ENCODE data around the gene ABCC8. TPM values are rescaled to one million over a fixed set of nuclear protein-coding genes. Genes with fewer than 3 reads are reported as not detected.

Gene ABCC8
- total RNA-seq, 1 experiment from 2014 or later = 7.3 TPM

GRCh38 chr11:17514476-17514875, 37.8 kb upstream of the ABCC8 start:
- CTCF ChIA-PET = interaction anchor here (1.7 to 13.3 kb wide), 3 partner anchors 13 to 130 kb away, joined by 7 to 120 read pairs (median 13); no protein-coding TSS in a partner anchor
- no peaks in the 10 kb centered on the region; the same call in 1 of the 2 replicates for H3K27me3 Mint-ChIP-seq (ENCODE audit: low read depth)
- H3K27ac Mint-ChIP-seq = no peak overlapping the region
- H3K36me3 Mint-ChIP-seq = no peaks in the 10 kb centered on the region
- H3K4me3 Mint-ChIP-seq = no peak overlapping the region
- H3K4me1 Mint-ChIP-seq = peaks cover 27% of the 10 kb centered on the region
- no peak for TF ChIP-seq USF2 (CRISPR knock-in tag; IDR thresholded peaks at IDR 0.05)
- TF ChIP-seq ATF3 (CRISPR knock-in tag; conservative IDR thresholded peaks at IDR 0.05) = no peak
- no peak for TF ChIP-seq KAT7 (CRISPR knock-in tag; IDR thresholded peaks at IDR 0.05; ENCODE audit: borderline replicate concordance)
- TF ChIP-seq HMGA2 (CRISPR knock-in tag; IDR thresholded peaks at IDR 0.05) = no peak
- TF ChIP-seq ZNF425 (CRISPR knock-in tag; conservative IDR thresholded peaks at IDR 0.05) = no peak
- TF ChIP-seq CDX4 (CRISPR knock-in tag; IDR thresholded peaks at IDR 0.05; ENCODE audit: borderline replicate concordance) = no peak
- no peak for TF ChIP-seq NR2C2 (CRISPR knock-in tag; IDR thresholded peaks at IDR 0.05)
- no peak for TF ChIP-seq PRRX2 (CRISPR knock-in tag; IDR thresholded peaks at IDR 0.05)
- no peak for TF ChIP-seq ZNF121 (CRISPR knock-in tag; IDR thresholded peaks at IDR 0.05)
- TF ChIP-seq CREB1 (CRISPR knock-in tag; IDR thresholded peaks at IDR 0.05) = no peak
- ATAC-seq = no peak
- H3K9me3 Mint-ChIP-seq = no peaks in the 10 kb centered on the region
- POLR2A ChIA-PET = interaction anchor here (0.6 kb wide), 1 partner anchor 123 kb away, joined by 3 read pairs; no protein-coding TSS in a partner anchor
- DNase-seq (ENCODE audit: low spot score) = no peak

GRCh38 chr11:17513853-17514252, 37.2 kb upstream of the ABCC8 start:
- POLR2A ChIA-PET = interaction anchor here (0.6 kb wide), 1 partner anchor 10 kb away, joined by 3 read pairs; no protein-coding TSS in a partner anchor
- Mint-ChIP-seq H3K27me3 (ENCODE audit: low read depth) (no peaks in the 10 kb centered on the region; the same call in 1 of the 2 replicates), H3K9me3 (no peaks in the 10 kb centered on the region), H3K36me3 (no peaks in the 10 kb centered on the region), H3K4me1 (peaks cover 21% of the 10 kb centered on the region), H3K27ac (no peak overlapping the region), H3K4me3 (no peak overlapping the region)
- no peak for TF ChIP-seq HMGA2 (CRISPR knock-in tag; IDR thresholded peaks at IDR 0.05)
- no peak for ATAC-seq
- CTCF ChIA-PET = interaction anchor here (0.9 to 13.3 kb wide), 6 partner anchors 14 to 130 kb away, joined by 3 to 120 read pairs (median 6); no protein-coding TSS in a partner anchor
- DNase-seq (ENCODE audit: low spot score) = no peak

- Mint-ChIP-seq H3K27me3 (ENCODE audit: low read depth) (no peaks in the 10 kb centered on the region; the same call in 1 of the 2 replicates), H3K27ac (no peak overlapping the region)
- ATAC-seq = no peak
Observed at GRCh38 chr11:17512101-17512500, 35.5 kb upstream of the ABCC8 start.

GRCh38 chr11:17511571-17511970, 34.9 kb upstream of the ABCC8 start:
- no peak for TF ChIP-seq ZNF423 (CRISPR knock-in tag; IDR thresholded peaks at IDR 0.05)
- TF ChIP-seq CREB1 (CRISPR knock-in tag; IDR thresholded peaks at IDR 0.05) = no peak
- no peak for TF ChIP-seq NFE2L1 (CRISPR knock-in tag; IDR thresholded peaks at IDR 0.05)
- TF ChIP-seq FOXK1 (CRISPR knock-in tag; IDR thresholded peaks at IDR 0.05) = no peak
- TF ChIP-seq GABPB1 (CRISPR knock-in tag; IDR thresholded peaks at IDR 0.05) = no peak
- TF ChIP-seq SOX15 (CRISPR knock-in tag; IDR thresholded peaks at IDR 0.05) = no peak
- TF ChIP-seq TEAD4 (CRISPR knock-in tag; IDR thresholded peaks at IDR 0.05) = no peak
- no peak for TF ChIP-seq E2F5 (CRISPR knock-in tag; IDR thresholded peaks at IDR 0.05)
- TF ChIP-seq KAT7 (CRISPR knock-in tag; IDR thresholded peaks at IDR 0.05; ENCODE audit: borderline replicate concordance) = no peak
- TF ChIP-seq OVOL2 (CRISPR knock-in tag; IDR thresholded peaks at IDR 0.05; ENCODE audit: borderline replicate concordance) = no peak
- no peak for TF ChIP-seq ZNF671 (CRISPR knock-in tag; IDR thresholded peaks at IDR 0.05)
- peaks cover 7% of the 10 kb centered on the region for H3K4me1 Mint-ChIP-seq
- ChIA-PET CTCF (interaction anchor here (0.6 to 13.3 kb wide), 7 partner anchors 9 to 127 kb away, joined by 3 to 120 read pairs (median 5); partner anchors contain the start of gene KCNJ11), POLR2A (interaction anchor here (0.5 kb wide), 1 partner anchor 122 kb away, joined by 3 read pairs; no protein-coding TSS in a partner anchor)
- no peaks in the 10 kb centered on the region for H3K9me3 Mint-ChIP-seq
- no peak for ATAC-seq
- H3K4me3 Mint-ChIP-seq = no peak overlapping the region
- H3K36me3 Mint-ChIP-seq = no peaks in the 10 kb centered on the region
- no peaks in the 10 kb centered on the region; the same call in 1 of the 2 replicates for H3K27me3 Mint-ChIP-seq (ENCODE audit: low read depth)
- DNase-seq (ENCODE audit: low spot score) = no peak
- no peak overlapping the region for H3K27ac Mint-ChIP-seq

More at GRCh38 chr11:17512101-17512500, 35.5 kb upstream of the ABCC8 start:
- POLR2A ChIA-PET = interaction anchor here (0.5 kb wide), 1 partner anchor 123 kb away, joined by 3 read pairs; no protein-coding TSS in a partner anchor
- DNase-seq (ENCODE audit: low spot score) = no peak
- peaks cover 7% of the 10 kb centered on the region for H3K4me1 Mint-ChIP-seq
- H3K4me3 Mint-ChIP-seq = no peak overlapping the region
- no peaks in the 10 kb centered on the region for H3K36me3 Mint-ChIP-seq
- no peak for TF ChIP-seq MAX (CRISPR knock-in tag; IDR thresholded peaks at IDR 0.05)
- no peak for TF ChIP-seq SP1 (CRISPR knock-in tag; conservative IDR thresholded peaks at IDR 0.05)
- TF ChIP-seq JUN (CRISPR knock-in tag; IDR thresholded peaks at IDR 0.05) = no peak
- TF ChIP-seq FOXJ3 (CRISPR knock-in tag; IDR thresholded peaks at IDR 0.05; ENCODE audit: borderline replicate concordance) = no peak
- CTCF ChIA-PET = interaction anchor here (0.6 to 13.3 kb wide), 7 partner anchors 8 to 128 kb away, joined by 3 to 120 read pairs (median 5); partner anchors contain the start of gene KCNJ11
- no peaks in the 10 kb centered on the region for H3K9me3 Mint-ChIP-seq

Data from WTC11 (cell line).